KOPT-K1 (cell line): ENCODE data around the gene MYO19.
"Not testable (repeated sequence)": the region's sequence is repeated elsewhere in the genome, so short reads cannot be mapped to it uniquely, and the experiment has no call there.

Experiments used
- H3K27ac ChIP-seq: fragments of 200-600 bp; sonication (generic); 2 replicates; pipeline ENCODE4 v1.5.1; 2016; ENCODE audit warnings: antibody characterized with exemption, mild to moderate bottlenecking, low read depth, low read length; ENCODE audit not compliant: poor library complexity, severe bottlenecking
- H3K36me3 ChIP-seq: fragments of 200-600 bp; sonication (generic); 2 replicates; pipeline ENCODE4 v1.5.1; 2017; ENCODE audit warnings: antibody characterized with exemption, mild to moderate bottlenecking, low read length, moderate library complexity; ENCODE audit not compliant: insufficient read depth
- H3K9me3 ChIP-seq: fragments of 200-600 bp; sonication (generic); 2 replicates; pipeline ENCODE4 v1.5.1; 2017; ENCODE audit warnings: antibody characterized with exemption, low read length, mild to moderate bottlenecking; ENCODE audit not compliant: insufficient read depth, poor library complexity, severe bottlenecking

Gene MYO19

DNA sequence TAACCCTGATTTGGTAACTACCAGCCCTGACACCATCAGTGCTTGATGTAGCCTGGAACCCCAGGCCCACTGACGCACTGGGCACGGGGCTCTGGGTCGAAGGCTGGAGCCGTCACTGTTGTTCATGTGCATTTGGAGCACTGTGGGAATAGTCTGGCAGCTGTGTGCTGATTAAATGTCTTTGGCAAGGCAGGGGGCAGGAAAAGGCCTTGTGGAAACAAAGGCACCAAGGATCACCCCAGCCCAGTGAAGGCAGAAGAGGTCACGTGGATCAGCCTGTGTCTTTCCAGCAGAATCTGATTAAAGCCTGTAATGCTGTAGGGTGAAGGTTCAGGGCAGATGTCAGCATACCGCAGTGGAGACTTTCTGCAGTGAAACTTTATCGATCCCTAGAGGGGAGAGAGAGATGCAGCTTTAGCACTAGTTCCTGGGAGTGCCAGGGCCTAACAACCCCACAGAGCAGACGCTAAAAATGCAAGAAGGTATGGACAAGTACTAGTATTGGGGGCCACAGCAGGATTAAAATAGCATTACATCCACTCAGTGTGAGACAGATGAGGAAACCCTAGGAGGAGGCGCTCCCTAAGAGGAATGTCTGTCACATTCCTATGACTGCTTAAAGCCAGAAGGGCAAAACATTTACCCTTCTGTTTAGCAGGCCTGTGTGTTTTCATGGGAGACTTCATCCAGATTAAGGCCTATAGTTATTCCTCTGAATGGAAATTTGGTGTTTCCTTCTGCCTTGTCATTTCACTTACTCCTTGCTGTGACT is 38.5 kb downstream of the MYO19 start:
- Histone ChIP-seq H3K9me3 (no peaks in the 10 kb centered on the region), H3K27ac (no peak overlapping the region), H3K36me3 (peaks cover 99% of the 10 kb centered on the region)

DNA sequence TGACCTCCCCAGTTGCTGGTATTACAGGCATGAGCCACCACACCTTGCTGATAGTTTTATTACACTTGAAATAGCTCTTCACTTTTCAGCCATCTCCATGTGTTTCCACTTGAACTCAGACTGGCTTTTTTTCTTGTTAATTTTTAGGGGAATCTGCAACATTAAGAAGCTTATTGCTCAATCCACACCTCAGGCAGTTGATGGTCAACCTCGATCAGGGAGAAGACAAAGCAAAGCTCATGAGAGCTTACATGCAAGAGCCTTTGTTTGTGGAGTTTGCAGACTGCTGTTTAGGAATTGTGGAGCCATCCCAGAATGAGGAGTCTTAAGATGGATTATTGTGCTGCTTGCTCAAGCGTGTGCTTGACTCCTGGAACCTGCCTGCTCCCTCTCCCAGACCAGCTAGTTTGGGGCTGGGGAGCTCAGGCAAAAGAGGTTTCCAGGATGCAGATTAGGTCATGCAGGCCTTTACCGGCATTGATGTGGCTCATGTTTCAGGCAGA is 39.5 kb downstream of the MYO19 start:
- Histone ChIP-seq H3K27ac (no peak overlapping the region), H3K9me3 (no peaks in the 10 kb centered on the region), H3K36me3 (peaks cover 95% of the 10 kb centered on the region)

DNA sequence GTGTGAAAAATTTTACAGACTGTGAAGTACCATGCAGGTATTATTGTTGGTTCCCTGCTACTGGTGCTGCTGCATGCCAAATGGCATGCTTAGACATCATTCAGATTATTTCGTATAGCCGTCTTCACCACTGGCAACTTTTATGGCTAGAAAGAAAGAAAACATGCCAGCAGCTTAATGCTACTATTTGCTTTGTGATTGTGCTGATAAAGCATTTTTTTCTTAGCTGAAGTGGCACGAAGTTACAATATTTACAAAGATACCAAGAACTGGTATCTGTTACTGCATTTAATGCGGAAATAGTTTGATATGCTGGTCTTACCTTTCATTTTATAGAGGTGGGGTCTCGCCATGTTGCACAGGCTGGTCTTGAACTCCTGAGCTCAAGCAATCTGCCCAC is 40.0 kb downstream of the MYO19 start:
- Histone ChIP-seq H3K27ac (no peak overlapping the region), H3K36me3 (peaks cover 95% of the 10 kb centered on the region), H3K9me3 (no peaks in the 10 kb centered on the region)

- no peak overlapping the region for H3K27ac ChIP-seq
- H3K9me3 ChIP-seq: no peaks in the 10 kb centered on the region
- peaks cover 96% of the 10 kb centered on the region for H3K36me3 ChIP-seq
Measured at GRCh38 chr17:36493956-36494355, 40.7 kb downstream of the MYO19 start.

- peaks cover 25% of the 10 kb centered on the region for H3K36me3 ChIP-seq
- H3K9me3 ChIP-seq: no peaks in the 10 kb centered on the region
- H3K27ac ChIP-seq: peak within 1 kb of the TSS; percentile 71
Measured at GRCh38 chr17:36486204-36487194, 48.2 kb downstream of the MYO19 start, which contains the start of gene ZNHIT3. Gene ZNHIT3 (plus strand): TSS chr17:36486681. CDS start chr17:36486700, 19 bp downstream.

GRCh38 chr17:36485805-36486203 is 48.9 kb downstream of the MYO19 start:
- Histone ChIP-seq H3K27ac (peak overlapping the region; percentile 71), H3K36me3 (peaks cover 19% of the 10 kb centered on the region), H3K9me3 (no peaks in the 10 kb centered on the region)

- no peaks in the 10 kb centered on the region for H3K9me3 ChIP-seq
- H3K36me3 ChIP-seq: peaks cover 15% of the 10 kb centered on the region
- H3K27ac ChIP-seq: no peak overlapping the region
Measured at GRCh38 chr17:36485027-36485426, 49.6 kb downstream of the MYO19 start.

GRCh38 chr17:36484021-36484420 is 50.6 kb downstream of the MYO19 start:
- not testable (repeated sequence) for H3K27ac ChIP-seq, H3K9me3 ChIP-seq, H3K36me3 ChIP-seq

GRCh38 chr17:36482611-36483504 is 51.8 kb downstream of the MYO19 start:
- Histone ChIP-seq H3K9me3 (no peaks in the 10 kb centered on the region), H3K36me3 (no peaks in the 10 kb centered on the region), H3K27ac (no peak overlapping the region)

DNA sequence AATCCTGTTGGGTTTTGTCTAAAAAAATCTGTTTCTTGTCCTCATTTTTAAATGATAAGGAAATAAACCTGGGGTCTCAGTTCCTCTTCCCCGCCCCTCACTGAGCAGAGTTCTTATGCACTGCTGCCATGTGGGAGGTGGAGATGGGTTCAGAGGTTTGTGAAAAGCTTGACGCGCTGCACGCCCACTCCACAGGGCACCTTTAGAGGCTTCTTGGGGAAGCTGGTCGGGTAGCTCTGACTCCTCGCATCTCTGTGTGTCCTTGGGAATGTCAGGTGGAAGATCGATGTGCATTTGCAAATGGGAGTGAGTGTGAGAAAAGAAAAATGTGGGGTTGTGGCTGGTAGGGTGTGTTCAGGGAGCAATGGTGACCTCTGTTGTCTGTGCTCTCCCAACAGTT is 52.8 kb downstream of the MYO19 start:
- Histone ChIP-seq H3K27ac (no peak overlapping the region), H3K9me3 (peaks cover 6% of the 10 kb centered on the region), H3K36me3 (no peaks in the 10 kb centered on the region)

DNA sequence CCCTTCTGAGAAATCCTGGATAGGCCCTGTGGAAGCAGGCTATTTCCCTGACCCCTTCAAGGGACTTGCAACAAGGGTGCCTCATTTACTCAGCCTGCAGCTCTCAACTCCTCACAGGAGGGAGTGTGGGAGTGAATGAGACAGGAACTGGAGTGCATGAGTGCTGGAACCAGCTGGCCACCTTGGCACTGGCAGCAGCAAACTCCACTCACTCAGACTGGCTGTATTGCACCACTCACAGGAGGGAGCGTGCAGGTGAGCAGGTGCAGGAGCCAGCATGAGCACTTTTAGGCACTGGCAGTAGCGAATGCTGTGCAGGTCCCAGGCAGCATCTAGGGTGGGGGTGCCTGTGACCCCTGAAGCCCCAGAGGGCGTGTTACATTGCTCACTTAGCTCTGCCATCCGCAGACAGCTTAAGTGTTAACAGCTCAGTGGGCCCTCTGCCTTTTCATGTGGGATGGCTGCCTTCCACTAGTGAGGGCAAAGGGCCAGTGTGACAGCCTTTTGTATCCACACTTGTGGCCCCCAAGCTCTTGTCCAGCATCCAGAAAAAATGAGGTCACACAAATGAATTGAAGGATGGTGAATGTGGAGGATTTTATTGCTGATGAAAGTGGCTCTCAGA is 59.2 kb downstream of the MYO19 start:
- Histone ChIP-seq H3K27ac (no peak overlapping the region), H3K9me3 (peaks cover 19% of the 10 kb centered on the region), H3K36me3 (no peaks in the 10 kb centered on the region)

DNA sequence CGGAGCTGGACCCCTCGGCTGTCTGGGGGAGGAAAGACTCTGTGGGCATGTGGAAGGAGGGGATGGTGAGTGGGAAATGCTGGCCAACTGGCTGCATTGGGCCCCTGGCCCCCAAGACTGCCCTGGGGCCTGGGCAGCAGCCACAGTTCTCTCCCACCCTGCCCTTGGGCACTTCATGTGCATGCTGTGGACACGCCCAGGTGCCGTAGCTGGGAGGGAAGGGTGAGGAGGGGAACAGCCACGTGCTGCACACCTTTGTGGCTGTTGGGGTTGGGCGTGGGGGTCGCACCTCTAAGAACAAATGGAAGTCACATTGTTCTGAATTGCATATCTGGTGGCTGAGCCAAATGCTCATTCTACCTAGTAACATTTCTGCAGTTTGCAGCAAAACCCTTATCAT is 60.1 kb downstream of the MYO19 start:
- Histone ChIP-seq H3K36me3 (no peaks in the 10 kb centered on the region), H3K27ac (no peak overlapping the region), H3K9me3 (peaks cover 19% of the 10 kb centered on the region)

DNA sequence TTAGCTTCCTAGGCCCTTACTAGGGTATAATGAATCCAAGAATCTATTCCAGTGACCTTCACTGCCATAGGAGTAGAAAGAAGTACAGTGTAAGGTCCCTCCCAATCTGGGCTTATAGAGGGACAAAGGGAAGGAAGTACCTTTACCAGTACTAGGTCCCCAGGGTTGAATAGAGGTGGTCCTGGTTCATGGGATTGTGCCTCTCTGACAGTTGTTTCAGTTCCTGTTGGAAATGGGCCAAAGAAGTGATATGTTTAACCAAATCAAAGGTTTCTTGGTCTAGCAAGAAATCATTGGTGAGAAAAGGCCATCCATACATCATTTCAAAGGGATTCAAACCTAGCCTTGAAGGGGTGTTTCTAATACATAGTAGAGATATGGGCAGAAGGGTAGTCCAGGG is 64.2 kb downstream of the MYO19 start:
- H3K36me3 ChIP-seq: no peaks in the 10 kb centered on the region
- H3K27ac ChIP-seq: no peak overlapping the region
- peaks cover 4% of the 10 kb centered on the region for H3K9me3 ChIP-seq

GRCh38 chr17:36469733-36470132 is 64.9 kb downstream of the MYO19 start:
- no peaks in the 10 kb centered on the region for H3K9me3 ChIP-seq
- no peak overlapping the region for H3K27ac ChIP-seq
- no peaks in the 10 kb centered on the region for H3K36me3 ChIP-seq
